ENCODE data around the gene SMCO1. TPM values are rescaled to one million over a fixed set of nuclear protein-coding genes. Genes with fewer than 3 reads are reported as not detected.
"Not testable (repeated sequence)": the region's sequence is repeated elsewhere in the genome, so short reads cannot be mapped to it uniquely, and the experiment has no call there.

The SMCO1 gene
- total and polyA plus RNA-seq, 5 donors, result 12.1 to 48.1 (median 41.1) TPM

- no peak for ATAC-seq
- 98% methylated on average over 7 of the region's 7 CpGs for WGBS
- Histone ChIP-seq H3K4me1 (ENCODE audit: control insufficient read depth, insufficient read depth, low read length) (peaks cover 2% of the 10 kb centered on the region), H3K27ac (ENCODE audit: low read length) (no peak overlapping the region), H3K4me3 (ENCODE audit: low read length) (no peak overlapping the region), H3K27me3 (ENCODE audit: control insufficient read depth, insufficient read depth) (no peaks in the 10 kb centered on the region), H3K9me3 (ENCODE audit: control insufficient read depth, low read length) (no peaks in the 10 kb centered on the region)
- intact Hi-C loops (cut with DNase I), result loop anchor here in 1 of 4 donors (10.0 kb wide), 1 partner anchor 418 kb away; no protein-coding TSS in a partner anchor
- DNase-seq, result no peak
Measured at GRCh38 chr3:196493292-196493691, 21.9 kb downstream of the SMCO1 start.

GRCh38 chr3:196492080-196492479, 23.1 kb downstream of the SMCO1 start:
- WGBS, result 100% methylated on average over 2 of the region's 2 CpGs
- H3K9me3 ChIP-seq (ENCODE audit: control insufficient read depth, low read length), result no peaks in the 10 kb centered on the region
- ATAC-seq (no peak), DNase-seq (no peak)
- H3K27ac ChIP-seq (ENCODE audit: low read length), result no peak overlapping the region
- H3K4me1 ChIP-seq (ENCODE audit: control insufficient read depth, insufficient read depth, low read length), result peaks cover 2% of the 10 kb centered on the region
- no peaks in the 10 kb centered on the region for H3K27me3 ChIP-seq (ENCODE audit: control insufficient read depth, insufficient read depth)
- intact Hi-C loops (cut with DNase I), result loop anchor here in 1 of 4 donors (10.0 kb wide), 1 partner anchor 417 kb away; no protein-coding TSS in a partner anchor
- no peak overlapping the region for H3K4me3 ChIP-seq (ENCODE audit: low read length)

- 87% methylated on average over 10 of the region's 10 CpGs for WGBS
- ATAC-seq (no peak), DNase-seq (no peak)
- no peaks in the 10 kb centered on the region for H3K27me3 ChIP-seq (ENCODE audit: control insufficient read depth, insufficient read depth)
- no peak overlapping the region for H3K4me3 ChIP-seq (ENCODE audit: low read length)
- peaks cover 2% of the 10 kb centered on the region for H3K4me1 ChIP-seq (ENCODE audit: control insufficient read depth, insufficient read depth, low read length)
- H3K27ac ChIP-seq (ENCODE audit: low read length), result no peak overlapping the region
- intact Hi-C loops (cut with DNase I), result loop anchor here in 1 of 4 donors (10.0 kb wide), 1 partner anchor 415 kb away; no protein-coding TSS in a partner anchor
- no peaks in the 10 kb centered on the region for H3K9me3 ChIP-seq (ENCODE audit: control insufficient read depth, low read length)
Measured at GRCh38 chr3:196489747-196490146, 25.4 kb downstream of the SMCO1 start.

- Histone ChIP-seq H3K4me3 (ENCODE audit: low read length) (no peak overlapping the region), H3K9me3 (ENCODE audit: control insufficient read depth, low read length) (no peaks in the 10 kb centered on the region), H3K4me1 (ENCODE audit: control insufficient read depth, insufficient read depth, low read length) (no peaks in the 10 kb centered on the region), H3K27me3 (ENCODE audit: control insufficient read depth, insufficient read depth) (no peaks in the 10 kb centered on the region), H3K27ac (ENCODE audit: low read length) (no peak overlapping the region)
- ATAC-seq, result no peak
- 88% methylated on average over 8 of the region's 8 CpGs for WGBS
- intact Hi-C loops (cut with DNase I), result no loop called here
- no peak for DNase-seq
Measured at GRCh38 chr3:196486263-196486662, 28.9 kb downstream of the SMCO1 start.

- 96% methylated on average over 4 of the region's 4 CpGs for WGBS
- H3K27ac ChIP-seq (ENCODE audit: low read length), result no peak overlapping the region
Measured at GRCh38 chr3:196477678-196478077, 37.5 kb downstream of the SMCO1 start.

GRCh38 chr3:196472286-196472685, 42.9 kb downstream of the SMCO1 start:
- intact Hi-C loops (cut with DNase I), result no loop called here
- Histone ChIP-seq H3K4me3 (ENCODE audit: low read length) (no peak overlapping the region), H3K9me3 (ENCODE audit: control insufficient read depth, low read length) (no peaks in the 10 kb centered on the region), H3K27me3 (ENCODE audit: control insufficient read depth, insufficient read depth) (no peaks in the 10 kb centered on the region), H3K27ac (ENCODE audit: low read length) (no peak overlapping the region), H3K4me1 (ENCODE audit: control insufficient read depth, insufficient read depth, low read length) (no peaks in the 10 kb centered on the region)
- DNase-seq (no peak), ATAC-seq (no peak)
- WGBS, result 93% methylated on average over 8 of the region's 8 CpGs

More at GRCh38 chr3:196477678-196478077, 37.5 kb downstream of the SMCO1 start:
- no peak for ATAC-seq
- Histone ChIP-seq H3K4me1 (ENCODE audit: control insufficient read depth, insufficient read depth, low read length) (no peaks in the 10 kb centered on the region), H3K9me3 (ENCODE audit: control insufficient read depth, low read length) (no peaks in the 10 kb centered on the region), H3K4me3 (ENCODE audit: low read length) (no peak overlapping the region), H3K27me3 (ENCODE audit: control insufficient read depth, insufficient read depth) (no peaks in the 10 kb centered on the region)
- intact Hi-C loops (cut with DNase I), result no loop called here
- DNase-seq, result no peak

- Histone ChIP-seq H3K27me3 (ENCODE audit: control insufficient read depth, insufficient read depth) (no peaks in the 10 kb centered on the region), H3K4me3 (ENCODE audit: low read length) (no peak overlapping the region), H3K9me3 (ENCODE audit: control insufficient read depth, low read length) (no peaks in the 10 kb centered on the region), H3K27ac (ENCODE audit: low read length) (no peak overlapping the region), H3K4me1 (ENCODE audit: control insufficient read depth, insufficient read depth, low read length) (no peaks in the 10 kb centered on the region)
- intact Hi-C loops (cut with DNase I), result no loop called here
- WGBS, result 81% methylated on average over 2 of the region's 2 CpGs
- ATAC-seq, result no peak
- DNase-seq, result no peak
Measured at GRCh38 chr3:196471551-196471950, 43.6 kb downstream of the SMCO1 start.

GRCh38 chr3:196470182-196470581, 45.0 kb downstream of the SMCO1 start:
- WGBS, result 92% methylated on average over 3 of the region's 3 CpGs
- DNase-seq; H3K27me3 ChIP-seq (ENCODE audit: control insufficient read depth, insufficient read depth); H3K4me1 ChIP-seq (ENCODE audit: control insufficient read depth, insufficient read depth, low read length); H3K9me3 ChIP-seq (ENCODE audit: control insufficient read depth, low read length); intact Hi-C loops (cut with DNase I); ATAC-seq; H3K27ac ChIP-seq (ENCODE audit: low read length); H3K4me3 ChIP-seq (ENCODE audit: low read length): not testable (repeated sequence)

- WGBS, result 96% methylated on average over 3 of the region's 3 CpGs
- no peak for DNase-seq
- Histone ChIP-seq H3K27me3 (ENCODE audit: control insufficient read depth, insufficient read depth) (no peaks in the 10 kb centered on the region), H3K9me3 (ENCODE audit: control insufficient read depth, low read length) (no peaks in the 10 kb centered on the region), H3K27ac (ENCODE audit: low read length) (no peak overlapping the region), H3K4me1 (ENCODE audit: control insufficient read depth, insufficient read depth, low read length) (no peaks in the 10 kb centered on the region), H3K4me3 (ENCODE audit: low read length) (no peak overlapping the region)
- no peak for ATAC-seq
- intact Hi-C loops (cut with DNase I), result no loop called here
Measured at GRCh38 chr3:196463804-196464203, 51.3 kb downstream of the SMCO1 start.

GRCh38 chr3:196463478-196463756, 51.7 kb downstream of the SMCO1 start:
- intact Hi-C loops (cut with DNase I), result no loop called here
- DNase-seq (no peak), ATAC-seq (no peak)
- no peaks in the 10 kb centered on the region for H3K9me3 ChIP-seq (ENCODE audit: control insufficient read depth, low read length)
- 98% methylated on average over 2 of the region's 2 CpGs for WGBS
- H3K4me3 ChIP-seq (ENCODE audit: low read length), result no peak overlapping the region
- no peaks in the 10 kb centered on the region for H3K27me3 ChIP-seq (ENCODE audit: control insufficient read depth, insufficient read depth)
- H3K27ac ChIP-seq (ENCODE audit: low read length), result no peak overlapping the region
- H3K4me1 ChIP-seq (ENCODE audit: control insufficient read depth, insufficient read depth, low read length), result no peaks in the 10 kb centered on the region

GRCh38 chr3:196462680-196463477, 52.3 kb downstream of the SMCO1 start:
- H3K4me3 ChIP-seq (ENCODE audit: low read length); H3K9me3 ChIP-seq (ENCODE audit: control insufficient read depth, low read length); H3K27me3 ChIP-seq (ENCODE audit: control insufficient read depth, insufficient read depth); ATAC-seq; H3K27ac ChIP-seq (ENCODE audit: low read length); H3K4me1 ChIP-seq (ENCODE audit: control insufficient read depth, insufficient read depth, low read length); DNase-seq; intact Hi-C loops (cut with DNase I): not testable (repeated sequence)
- WGBS, result 100% methylated on average over 1 of the region's 1 CpG

Measured in right cardiac atrium (tissue), 5 donors.